HG02973 (cell line): ENCODE results near the gene CEBPB.
A peak's percentile ranks its signal among the peaks of the same experiment; 100 is the strongest.
"Not testable (repeated sequence)": the region's sequence is repeated elsewhere in the genome, so short reads cannot be mapped to it uniquely, and the experiment has no call there.

Experiments
- ATAC-seq: cut with Tn5 transposase; IDR thresholded peaks from one replicate; pipeline ENCODE4 v1.9.1; 2021; ENCODE audit warnings: moderate library complexity; ENCODE audit not compliant: unreplicated experiment

The CEBPB gene

DNA sequence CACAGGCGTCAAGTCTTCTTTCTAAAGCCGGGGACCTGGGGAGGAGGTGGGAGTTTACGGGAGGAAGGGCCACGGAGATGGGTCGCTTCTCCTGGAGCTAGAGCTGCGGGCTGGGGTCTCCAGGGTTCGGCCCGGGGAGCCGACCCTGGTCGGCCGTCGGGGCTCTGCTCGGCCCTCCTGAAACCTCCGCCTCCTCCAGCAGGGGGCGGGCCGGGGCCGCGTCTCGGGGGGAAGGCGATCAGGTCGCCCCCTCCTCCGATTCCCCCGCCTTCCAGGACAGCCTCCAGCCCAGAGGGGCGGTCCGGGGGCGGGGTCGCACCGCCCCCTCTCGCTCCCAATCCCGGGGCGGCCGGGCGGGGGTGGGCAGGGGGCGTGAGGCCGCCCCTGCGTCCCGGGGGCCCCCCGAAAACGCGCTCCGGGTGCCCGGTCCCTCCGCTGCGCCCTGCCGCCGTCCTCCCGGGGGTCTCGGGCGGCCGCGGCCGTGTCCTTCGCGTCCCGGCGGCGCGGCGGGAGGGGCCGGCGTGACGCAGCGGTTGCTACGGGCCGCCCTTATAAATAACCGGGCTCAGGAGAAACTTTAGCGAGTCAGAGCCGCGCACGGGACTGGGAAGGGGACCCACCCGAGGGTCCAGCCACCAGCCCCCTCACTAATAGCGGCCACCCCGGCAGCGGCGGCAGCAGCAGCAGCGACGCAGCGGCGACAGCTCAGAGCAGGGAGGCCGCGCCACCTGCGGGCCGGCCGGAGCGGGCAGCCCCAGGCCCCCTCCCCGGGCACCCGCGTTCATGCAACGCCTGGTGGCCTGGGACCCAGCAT lies at the start of gene CEBPB:
Gene CEBPB (plus strand): TSS at position 580 of the 814 bp plus-strand sequence. CDS start 204 bp downstream, at position 784.
- ATAC-seq, result peak; percentile 44

DNA sequence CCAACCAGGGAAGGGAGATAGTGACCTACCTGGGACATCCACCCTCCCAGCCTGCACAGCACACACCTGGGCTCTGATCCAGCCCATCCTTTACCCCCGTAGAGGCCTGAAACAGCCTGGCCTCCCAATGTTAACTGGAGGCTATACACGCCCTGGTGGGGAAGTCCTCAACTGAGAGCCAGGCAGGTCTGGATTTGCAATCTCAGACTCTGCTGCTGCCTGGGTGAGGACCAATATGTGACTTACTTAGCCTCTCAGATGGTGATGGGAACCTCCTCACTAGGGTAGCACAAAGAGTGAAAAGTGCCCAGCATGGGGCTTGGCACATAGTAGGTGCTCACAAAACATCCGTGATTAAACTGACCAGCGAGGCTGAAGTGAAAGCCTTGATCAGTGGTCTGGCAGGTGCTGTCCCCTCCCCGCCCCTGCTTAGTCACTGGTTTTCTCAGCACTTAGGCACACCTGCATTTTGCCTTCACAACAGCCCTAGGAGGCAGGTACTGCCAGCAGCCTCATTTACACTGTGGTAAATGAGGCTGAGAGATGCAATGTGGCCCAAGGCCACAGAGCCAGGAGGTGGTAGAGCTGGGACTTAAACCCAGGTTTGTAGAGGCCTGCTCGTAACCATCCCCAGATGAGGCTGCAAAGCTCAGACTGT lies 49.5 kb upstream of the CEBPB start:
- no peak for ATAC-seq

DNA sequence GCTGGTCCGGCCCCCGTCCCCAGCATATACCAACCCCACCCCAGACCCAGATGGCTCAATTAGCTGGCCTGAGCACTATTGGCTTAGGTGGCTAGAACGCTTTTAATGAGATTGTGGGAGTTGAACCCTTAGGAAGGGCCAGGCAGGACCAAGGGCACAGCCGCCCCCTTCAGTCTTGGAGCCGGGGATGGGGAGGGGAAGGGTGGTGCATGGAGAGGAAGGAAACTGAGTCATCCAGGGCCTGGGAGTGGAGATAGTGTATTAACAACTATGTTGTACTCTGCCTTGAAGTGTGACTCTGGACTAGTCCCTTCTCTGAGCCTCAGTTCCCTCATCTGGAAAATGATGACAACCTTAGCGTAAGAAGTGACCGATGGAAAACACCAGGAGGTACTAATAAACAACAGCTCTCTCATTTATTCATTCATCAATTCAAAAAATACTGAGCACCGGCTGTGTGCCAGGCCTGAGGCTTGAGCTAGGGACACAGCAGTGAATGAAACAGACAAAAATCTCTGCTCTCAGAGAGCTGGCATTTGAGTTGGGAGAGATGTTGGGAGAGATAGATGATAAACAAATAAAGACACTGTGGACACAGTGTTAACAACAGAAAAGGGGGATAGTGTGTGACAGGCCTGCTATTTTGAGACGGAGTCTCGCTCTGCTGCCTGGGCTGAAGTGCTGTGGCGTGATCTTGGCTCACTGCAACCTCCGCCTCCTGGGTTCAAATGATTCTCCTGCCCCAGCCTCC lies 48.6 kb upstream of the CEBPB start:
- ATAC-seq, result no peak

DNA sequence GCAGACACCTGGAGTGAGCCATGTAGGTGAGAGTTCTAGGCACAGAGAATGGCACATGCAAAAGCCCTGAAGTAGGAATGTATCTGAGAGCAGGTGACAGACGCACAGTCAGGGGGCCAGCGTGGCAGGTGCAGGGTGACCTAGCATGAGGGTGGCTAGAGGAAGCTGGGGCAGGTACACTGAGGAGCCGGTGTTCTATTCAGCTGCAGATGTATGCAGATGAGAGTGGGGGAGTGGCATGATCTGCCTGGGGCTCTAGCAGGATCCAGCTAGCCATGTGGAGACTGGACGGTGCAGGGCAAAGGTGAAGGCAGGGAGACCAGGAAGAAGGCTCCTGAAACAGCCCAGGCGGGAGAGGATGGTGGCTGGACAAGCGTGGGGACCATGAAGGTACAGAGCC lies 47.8 kb upstream of the CEBPB start:
- no peak for ATAC-seq

DNA sequence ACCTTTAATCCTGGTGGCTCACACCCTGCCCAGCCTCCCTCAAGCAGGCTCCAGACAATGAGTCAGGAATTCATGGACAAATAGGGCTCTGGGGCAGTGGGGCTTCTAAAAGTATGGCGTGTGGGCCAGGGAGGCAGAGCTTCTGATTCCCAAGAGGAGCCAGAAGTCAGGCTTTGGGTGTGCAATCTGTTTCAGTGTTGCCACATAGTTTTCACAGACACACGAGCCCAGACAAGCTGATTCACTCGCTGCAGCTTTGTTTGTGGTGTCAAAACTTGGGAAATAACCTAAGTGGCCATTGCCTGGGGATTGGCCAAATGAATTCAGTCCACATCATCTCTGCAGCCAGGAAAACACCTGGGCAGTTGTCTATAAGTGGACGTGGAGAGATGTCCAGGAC lies 46.3 kb upstream of the CEBPB start:
- ATAC-seq, result no peak

DNA sequence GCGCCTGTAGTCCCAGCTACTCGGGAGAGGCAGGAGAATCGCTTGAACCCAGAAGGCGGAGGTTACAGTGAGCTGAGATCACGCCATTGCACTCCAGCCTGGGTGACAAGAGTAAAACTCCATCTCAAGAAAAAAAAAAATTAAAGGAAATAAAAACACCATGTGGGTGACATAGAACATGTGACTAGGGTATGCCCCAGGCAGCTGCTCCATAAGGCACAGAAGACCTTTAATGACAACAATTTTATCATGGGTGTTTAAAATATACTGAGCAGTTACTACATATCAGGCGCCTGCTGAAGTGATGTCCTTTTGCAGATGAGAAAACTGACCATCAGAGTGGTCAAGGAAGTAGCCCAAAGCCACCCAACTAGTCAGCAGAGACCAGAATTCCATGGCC lies 45.1 kb upstream of the CEBPB start:
- ATAC-seq, result no peak

DNA sequence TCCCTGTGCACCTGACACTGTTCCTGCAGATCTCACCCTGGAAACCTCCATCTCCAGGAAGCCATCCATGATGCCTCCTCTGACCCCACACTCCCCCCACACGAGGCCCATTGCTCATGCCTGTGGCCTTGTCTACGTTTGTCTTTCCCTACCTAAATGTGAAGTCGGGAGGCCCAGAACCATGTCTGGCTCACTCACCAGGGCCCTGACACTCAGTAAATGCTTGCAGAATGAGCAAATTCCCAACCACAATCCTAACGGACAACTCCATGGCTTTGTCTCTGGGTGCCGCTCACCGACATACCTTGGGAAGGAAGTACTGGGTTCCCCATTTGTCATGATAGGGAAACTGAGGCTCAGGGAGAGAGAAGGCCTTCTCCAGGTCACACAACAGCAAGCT lies 44.4 kb upstream of the CEBPB start:
- no peak for ATAC-seq

DNA sequence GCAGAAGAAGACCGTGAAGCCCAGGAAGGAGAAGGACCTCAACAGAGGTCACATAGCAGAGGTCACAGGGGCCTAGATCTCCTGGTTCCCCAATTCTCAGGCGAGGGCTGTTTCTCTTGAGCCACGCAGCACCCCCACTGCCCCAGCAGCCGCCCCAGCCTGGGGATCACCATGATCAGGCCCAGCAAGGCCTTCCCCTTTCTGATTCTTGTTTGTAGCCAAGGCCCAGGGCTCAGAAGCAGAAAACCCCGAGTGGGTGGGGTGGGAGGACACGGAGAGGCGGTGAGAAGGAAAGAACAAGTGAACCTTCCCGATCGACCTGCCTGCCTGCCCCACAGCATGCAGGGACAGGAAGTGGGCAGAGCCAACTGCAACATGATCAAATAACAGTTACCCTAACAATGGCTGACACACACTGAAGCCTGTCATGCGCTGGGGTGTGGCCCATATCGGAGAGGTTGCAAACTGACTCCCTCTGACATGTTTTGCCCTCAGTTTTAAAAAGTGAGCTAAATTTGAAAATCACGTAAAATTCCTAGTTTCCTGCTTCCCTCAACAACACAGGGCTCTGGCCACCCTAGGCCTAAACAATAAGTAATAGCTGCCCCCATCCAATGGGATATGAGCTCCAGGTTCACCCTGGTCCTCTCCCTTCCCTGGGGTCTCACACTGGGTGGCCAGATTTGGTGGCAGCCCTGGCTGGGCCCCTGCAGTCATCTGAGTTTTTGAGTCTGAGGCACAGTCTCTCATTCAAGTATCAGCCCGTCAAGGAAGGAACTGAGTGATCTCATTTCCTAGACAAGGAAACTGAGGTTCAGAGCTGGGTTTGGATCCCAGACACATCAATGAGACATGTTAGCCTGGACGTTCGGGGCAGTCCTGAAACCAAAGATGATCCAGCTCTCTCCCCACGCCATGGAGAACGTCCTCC lies 43.6 kb upstream of the CEBPB start:
- no peak for ATAC-seq

DNA sequence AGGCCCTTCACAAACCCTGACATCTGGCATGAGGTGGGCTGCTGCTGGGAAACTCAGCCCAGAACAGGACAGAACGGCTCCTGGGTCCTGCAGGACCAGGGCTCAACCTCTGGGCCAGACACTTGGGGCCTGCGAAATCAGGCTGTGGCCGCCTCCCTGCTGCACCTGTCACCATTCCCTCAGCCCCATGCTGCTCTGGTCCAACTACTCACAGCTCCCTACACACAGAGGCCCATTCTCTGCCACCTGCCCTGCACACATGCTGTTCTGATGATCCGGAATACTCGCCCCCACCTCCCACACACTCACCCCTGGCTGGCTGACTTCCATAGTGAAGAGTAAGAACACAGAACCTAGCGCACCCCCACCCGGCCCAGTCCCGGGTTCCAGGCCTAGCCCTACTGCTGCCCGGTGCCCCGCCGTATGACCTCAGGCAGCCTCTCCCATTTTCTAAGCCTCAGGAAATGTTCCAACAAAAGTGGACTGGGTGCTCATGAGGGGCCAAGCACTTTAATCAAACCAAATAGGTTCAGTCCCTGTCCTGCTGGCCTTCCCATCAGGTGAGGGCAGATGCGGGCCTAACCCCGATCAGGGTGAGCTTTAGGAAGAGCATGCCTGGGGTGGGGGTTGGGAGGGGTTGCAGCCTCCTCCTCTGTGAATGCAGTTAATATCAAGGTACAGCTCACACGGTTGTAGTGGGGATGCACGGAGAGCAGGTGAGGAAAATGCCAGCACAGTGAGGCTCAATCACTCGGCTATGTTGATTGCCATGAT lies 41.0 kb upstream of the CEBPB start:
- ATAC-seq, result no peak

DNA sequence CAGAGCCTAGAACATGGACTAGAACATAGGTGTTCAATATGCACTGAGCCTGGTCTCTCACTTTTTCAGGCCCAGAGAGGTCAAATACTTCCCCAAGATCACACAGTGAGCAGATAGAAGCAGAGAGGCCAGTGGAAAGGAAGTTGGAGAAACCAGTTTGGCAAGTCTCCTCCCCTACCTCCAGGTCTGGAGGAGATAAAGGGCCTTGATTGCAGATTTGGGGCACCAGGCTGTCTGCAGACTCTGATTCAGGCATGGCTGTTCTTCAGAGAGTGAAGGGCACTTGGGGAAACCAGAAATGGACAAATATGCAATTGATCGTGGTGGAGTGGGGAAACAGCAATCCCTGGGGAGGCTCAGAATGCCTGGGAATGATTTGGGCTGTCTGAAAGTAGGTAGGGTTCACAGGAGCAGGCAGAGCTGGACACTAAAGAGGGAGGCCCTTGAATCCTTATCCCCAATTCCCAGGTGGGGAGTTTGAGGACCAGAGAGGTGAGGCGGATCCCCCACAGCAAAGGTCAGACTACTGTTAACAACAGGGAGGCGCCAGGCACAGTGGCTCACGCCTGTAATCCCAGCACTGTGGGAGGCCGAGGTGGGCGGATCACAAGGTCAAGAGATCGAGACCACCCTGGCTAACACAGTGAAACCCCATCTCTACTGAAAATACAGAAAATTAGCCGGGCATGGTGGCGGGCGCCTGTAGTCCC lies 39.4 kb upstream of the CEBPB start:
- ATAC-seq, result no peak

DNA sequence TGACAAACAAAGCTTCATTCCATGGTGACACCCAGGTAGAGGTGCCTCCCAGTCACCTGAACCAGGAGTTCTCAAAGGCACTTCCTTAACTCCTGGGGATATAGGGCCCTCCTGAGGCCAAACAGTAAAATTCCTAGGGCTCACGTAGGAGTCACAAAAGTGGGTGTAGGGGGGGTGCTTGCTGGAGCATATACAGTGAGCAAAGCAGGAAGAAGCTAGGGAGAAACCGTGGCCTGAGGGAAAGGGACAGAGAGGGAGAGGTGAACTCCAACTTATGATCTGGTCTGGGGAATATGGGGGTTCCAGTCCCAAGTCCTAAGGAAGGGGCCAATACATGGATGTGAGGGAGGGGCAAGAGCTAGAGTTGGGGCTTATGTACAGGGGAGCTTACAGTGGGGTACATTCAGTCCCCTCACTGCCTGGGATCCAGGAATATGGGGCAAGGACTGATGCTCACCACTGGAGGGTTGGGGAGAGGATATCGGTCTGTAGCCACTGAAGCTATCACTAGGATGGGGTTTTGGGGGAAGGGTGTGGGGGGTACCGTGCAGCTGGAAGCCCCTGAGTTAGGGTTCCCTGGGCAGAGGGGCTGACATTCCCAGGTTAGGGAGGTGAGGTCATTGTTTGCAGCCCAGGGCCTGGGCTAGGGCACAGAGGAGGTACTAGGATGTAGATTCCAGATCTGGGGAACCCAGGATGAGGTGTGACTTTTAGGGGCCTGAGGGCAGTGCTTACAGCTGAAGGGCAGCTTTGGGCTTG lies 38.1 kb upstream of the CEBPB start:
- no peak for ATAC-seq

DNA sequence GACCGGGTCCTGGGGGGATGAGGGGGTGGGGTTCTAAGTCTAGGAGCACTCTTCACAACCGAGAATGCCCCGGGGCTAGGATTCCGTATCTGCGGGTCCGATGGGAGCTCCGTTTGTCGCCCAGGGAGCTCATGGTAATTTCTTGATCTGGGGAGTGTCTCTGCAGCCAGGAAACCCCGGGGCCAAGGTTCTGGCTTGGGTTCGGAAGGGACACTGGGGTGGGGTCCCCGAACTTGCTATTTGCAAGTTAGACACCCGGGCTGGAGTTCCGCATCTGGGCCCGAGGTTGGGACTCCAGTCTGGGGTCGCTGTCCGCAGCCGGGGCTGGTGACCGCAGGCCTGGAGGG lies 37.5 kb upstream of the CEBPB start:
- ATAC-seq, result no peak

DNA sequence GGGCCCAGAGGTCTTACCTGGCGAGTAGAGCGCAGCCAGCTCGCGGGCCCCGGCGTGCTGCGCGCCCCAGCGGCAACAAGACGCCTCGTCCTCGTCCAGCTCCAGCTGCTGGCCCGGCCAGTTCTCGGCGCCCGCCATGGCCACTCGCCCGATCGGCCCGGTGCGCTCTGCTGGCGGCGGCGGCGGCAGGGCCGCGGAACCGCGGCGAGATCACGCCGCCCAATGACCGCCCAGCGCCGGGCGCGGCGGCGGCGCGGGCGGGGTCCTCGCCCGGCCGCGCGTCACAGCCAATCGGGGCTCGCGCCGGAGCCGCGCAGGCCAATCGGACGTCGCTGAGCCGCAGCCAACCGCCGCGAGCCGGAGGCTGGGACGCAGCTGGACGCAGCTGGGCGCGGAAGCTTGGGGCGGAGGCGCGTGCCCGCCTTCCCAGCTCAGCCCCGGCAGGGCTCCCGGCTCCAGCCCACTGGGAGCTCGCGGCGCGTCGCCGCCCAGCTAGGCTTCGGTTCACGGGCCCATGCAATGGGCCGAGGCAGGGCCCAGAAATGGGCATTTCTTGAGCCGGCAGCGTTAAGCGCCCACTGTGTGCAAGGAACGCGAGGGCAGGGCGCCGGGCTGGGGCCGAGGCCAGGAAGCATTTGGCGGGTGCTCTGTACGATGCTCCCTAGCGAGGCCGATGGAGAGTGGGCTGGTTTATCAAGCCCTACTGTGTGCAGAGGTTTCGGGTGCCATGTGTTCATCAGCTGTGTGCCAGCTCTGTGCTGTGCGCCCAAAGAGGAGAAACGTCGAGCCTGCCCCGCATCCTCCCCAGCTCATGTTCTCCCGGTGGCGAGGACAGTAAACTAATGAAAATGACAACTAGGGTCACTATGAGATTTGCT lies 36.9 kb upstream of the CEBPB start, which contains the start of gene PEDS1:
Gene PEDS1 (minus strand): TSS at position 224 of the 878 bp plus-strand sequence. CDS start 86 bp downstream, at position 138.
- ATAC-seq, result peak; percentile 92

DNA sequence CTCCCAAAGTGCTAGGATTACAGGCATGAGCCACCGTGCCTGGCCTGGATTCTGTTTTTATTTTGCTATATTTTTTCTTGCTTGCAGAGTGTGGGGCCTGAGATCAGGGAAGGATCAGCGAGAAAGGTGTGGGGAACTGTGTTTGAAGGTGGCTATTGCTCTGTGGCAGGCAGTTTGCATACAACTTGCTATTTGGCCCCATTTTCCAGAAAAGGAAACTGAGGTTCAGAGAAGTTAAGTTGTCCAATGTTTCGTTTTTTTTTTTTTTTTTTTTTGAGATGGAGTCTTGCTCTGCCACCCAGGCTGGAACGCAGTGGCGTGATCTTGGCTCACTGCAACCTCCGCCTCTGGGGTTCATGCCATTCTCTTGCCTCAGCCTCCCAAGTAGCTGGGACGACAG lies 29.1 kb upstream of the CEBPB start:
- not testable (repeated sequence) for ATAC-seq

DNA sequence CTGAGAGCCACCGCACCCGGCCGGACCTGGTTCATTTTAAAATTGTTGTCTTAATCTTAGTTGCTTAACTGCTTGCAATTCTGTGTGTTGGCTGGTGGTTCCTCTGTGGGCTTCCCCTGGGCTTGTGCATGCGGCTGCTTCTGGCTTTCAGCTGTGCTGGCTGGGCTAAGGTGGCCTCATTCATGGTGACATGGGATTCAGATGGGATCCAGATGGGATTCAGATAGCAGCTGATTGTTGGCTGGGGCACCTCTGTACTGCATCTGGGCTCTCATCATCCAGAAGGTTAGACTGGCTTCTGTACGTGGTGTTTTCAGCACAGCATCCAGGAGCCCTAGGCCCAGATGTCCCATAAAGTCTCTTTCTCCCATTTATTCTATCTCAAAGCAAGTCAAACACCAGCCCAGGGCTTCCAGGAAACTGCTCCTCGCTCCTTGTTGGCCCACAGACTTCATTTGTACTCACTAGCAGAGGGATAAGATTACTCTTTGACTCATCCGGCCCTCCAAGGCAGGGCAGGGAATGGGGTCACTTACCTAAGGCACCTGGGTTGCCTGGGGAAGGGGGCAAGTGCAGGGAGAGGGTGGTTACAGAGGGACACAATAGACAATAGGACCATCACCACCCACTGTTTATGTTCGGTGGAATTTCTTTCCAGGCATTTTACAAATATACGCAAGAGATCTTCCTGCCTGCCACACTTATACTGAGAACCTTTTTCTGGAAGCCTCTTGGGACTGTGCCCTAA lies 26.9 kb upstream of the CEBPB start:
- ATAC-seq, result no peak

DNA sequence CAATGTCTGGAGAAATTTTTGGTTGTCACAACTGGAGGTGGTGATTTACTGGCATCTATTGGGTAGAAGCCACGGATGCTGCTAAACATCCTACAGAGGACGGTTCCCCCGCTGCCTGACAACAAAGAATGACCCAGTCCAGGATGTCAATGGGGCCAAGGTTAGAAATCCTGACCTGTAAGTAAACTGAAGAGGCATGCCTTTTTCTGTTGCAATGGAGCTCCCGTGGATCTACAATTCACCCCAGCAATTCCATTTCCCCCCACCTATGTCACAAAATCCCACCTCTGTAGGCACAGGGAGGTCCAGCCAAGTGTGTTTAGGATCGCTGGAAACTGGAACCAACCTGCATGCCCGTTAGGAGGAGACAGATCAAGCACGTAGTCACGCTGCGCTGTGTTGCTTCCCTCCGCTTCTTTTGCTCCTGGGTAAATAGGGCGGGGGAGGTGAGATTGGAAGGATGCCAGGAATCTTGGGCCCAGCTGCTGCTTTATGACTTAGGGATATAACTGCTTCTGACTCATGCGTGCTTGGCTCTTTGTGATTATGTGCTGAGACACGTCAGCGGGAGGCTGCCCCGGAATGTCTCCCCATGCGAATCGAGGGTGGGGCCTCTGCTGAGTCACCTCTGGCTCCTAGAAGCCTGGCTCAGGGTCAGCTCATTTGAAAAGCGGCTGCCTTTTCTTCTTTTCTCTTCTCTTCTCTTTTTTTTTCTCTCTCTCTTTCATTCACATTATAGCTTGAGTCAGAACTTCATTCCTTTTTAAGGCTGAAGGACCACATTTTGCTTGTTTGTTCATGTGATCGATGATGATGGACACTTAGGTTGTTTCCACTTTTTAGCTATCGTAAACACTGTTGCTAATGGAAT lies 24.7 kb upstream of the CEBPB start:
- peak; percentile 92 for ATAC-seq
